Panc1 (cell line): ENCODE results near the gene TFAM.

Experiments used
- CTCF ChIP-seq: fragments of 450-650 bp; IDR thresholded peaks from 2 replicates; pipeline ENCODE4 v1.5.1; 2017; ENCODE audit warnings: mild to moderate bottlenecking
- POLR2AphosphoS5 ChIP-seq: IDR thresholded peaks from 2 replicates; pipeline ENCODE4 v1.6.1; 2012; ENCODE audit warnings: mild to moderate bottlenecking, low read depth, low read length, moderate library complexity

GRCh38 chr10:58399410-58399809, 14.2 kb downstream of the TFAM start:
- no peak for TF ChIP-seq POLR2AphosphoS5
- no peak for TF ChIP-seq CTCF
